Activated T-helper 17 cell treated with anti-CD3 and anti-CD28 coated beads, Interleukin-2, amount 50 U/mL, for 72 hours (primary cell): ENCODE data around the gene IQUB. TPM values are rescaled to one million over a fixed set of nuclear protein-coding genes. Genes with fewer than 3 reads are reported as not detected.
"Not testable (repeated sequence)": the region's sequence is repeated elsewhere in the genome, so short reads cannot be mapped to it uniquely, and the experiment has no call there.

Experiments used
- ATAC-seq: fragments of 150-1000 bp; cut with Tn5 transposase; replicated peaks from 2 replicates; pipeline ENCODE4 v1.10.0; 2021; ENCODE audit warnings: mild to moderate bottlenecking, moderate library complexity
- H3K27ac Mint-ChIP-seq: one replicate; pipeline ENCODE4 v1.8.0; 2022; ENCODE audit warnings: mixed read lengths
- H3K27me3 Mint-ChIP-seq: one replicate; pipeline ENCODE4 v1.8.0; 2022; ENCODE audit warnings: mixed read lengths
- H3K36me3 Mint-ChIP-seq: one replicate; pipeline ENCODE4 v1.8.0; 2022; ENCODE audit warnings: low read depth, mild to moderate bottlenecking, mixed read lengths
- H3K4me1 Mint-ChIP-seq: one replicate; pipeline ENCODE4 v1.8.0; 2022; ENCODE audit warnings: mixed read lengths
- H3K4me3 Mint-ChIP-seq: one replicate; pipeline ENCODE4 v1.8.0; 2022; ENCODE audit warnings: mild to moderate bottlenecking, mixed read lengths
- H3K9me3 Mint-ChIP-seq: one replicate; pipeline ENCODE4 v1.8.0; 2022; ENCODE audit warnings: mixed read lengths
- total RNA-seq, 2 donors: library from RNA; stranded (reverse); gene quantifications; one replicate each; pipeline ENCODE4 v1.2.3, GENCODE V29; 2022

Gene IQUB
- total RNA-seq, 2 donors from 2014 or later, result 0.16 TPM; not detected in 1

GRCh38 chr7:123532788-123533552 is 1.4 kb downstream of the IQUB start:
- not testable (repeated sequence) for H3K9me3 Mint-ChIP-seq
- H3K4me3 Mint-ChIP-seq, result peak overlapping the region; percentile 90

GRCh38 chr7:123532343-123532742 is 2.1 kb downstream of the IQUB start:
- Mint-ChIP-seq H3K27me3 (peaks cover 22% of the 10 kb centered on the region), H3K4me1 (peaks cover 16% of the 10 kb centered on the region), H3K4me3 (peak overlapping the region; percentile 38)
- not testable (repeated sequence) for H3K36me3 Mint-ChIP-seq, H3K27ac Mint-ChIP-seq, ATAC-seq, H3K9me3 Mint-ChIP-seq

More at GRCh38 chr7:123532788-123533552, 1.4 kb downstream of the IQUB start:
- H3K27ac Mint-ChIP-seq, ATAC-seq, H3K36me3 Mint-ChIP-seq: not testable (repeated sequence)
- peaks cover 22% of the 10 kb centered on the region for H3K27me3 Mint-ChIP-seq
- peaks cover 17% of the 10 kb centered on the region for H3K4me1 Mint-ChIP-seq

DNA sequence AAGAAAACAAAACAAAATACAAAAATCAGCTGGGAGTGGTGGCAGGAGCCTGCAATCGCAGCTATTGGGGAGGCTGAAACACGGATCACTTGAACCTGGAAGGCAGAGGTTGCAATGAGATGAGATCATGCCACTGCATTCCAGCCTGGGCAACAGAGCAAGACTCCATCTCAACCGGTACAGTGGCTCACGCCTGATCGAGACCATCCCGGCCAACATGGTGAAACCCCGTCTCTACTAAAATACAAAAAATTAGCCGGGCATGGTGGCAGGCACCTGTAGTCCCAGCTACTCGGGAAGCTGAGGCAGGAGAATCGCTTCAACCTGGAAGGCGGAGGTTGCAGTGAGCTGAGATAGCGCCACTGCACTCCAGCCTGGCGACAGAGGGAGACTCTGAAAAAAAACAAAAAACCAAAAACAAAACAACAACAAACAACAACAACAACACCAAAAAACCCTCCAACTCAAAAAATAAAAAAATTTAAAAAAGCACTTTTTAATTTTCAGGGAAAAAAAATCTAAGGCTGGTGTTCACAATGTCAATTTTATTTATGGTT is 4.3 kb downstream of the IQUB start:
- Mint-ChIP-seq H3K27me3 (peaks cover 22% of the 10 kb centered on the region), H3K4me1 (peaks cover 13% of the 10 kb centered on the region)
- H3K4me3 Mint-ChIP-seq, H3K27ac Mint-ChIP-seq, ATAC-seq, H3K36me3 Mint-ChIP-seq, H3K9me3 Mint-ChIP-seq: not testable (repeated sequence)

DNA sequence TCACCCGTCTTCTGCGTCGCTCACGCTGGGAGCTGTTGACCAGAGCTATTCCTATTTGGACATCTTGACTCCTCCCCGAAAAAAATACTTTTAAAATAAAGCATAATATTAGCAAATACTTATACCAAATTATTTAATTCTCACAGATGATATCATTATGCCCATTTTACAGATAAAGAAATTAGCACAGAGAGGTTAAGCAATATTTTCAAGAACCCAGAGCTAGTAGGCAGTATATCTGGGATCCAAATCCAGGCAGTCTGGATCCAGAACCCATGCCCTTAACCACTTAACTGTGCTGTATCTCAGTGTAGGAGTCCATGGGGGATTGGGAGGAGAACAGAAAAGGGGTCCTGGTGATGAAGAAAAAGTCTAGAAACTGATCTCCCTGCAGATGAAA is 6.1 kb downstream of the IQUB start:
- Mint-ChIP-seq H3K4me3 (no peak overlapping the region), H3K27ac (no peak overlapping the region), H3K9me3 (no peaks in the 10 kb centered on the region), H3K27me3 (peaks cover 14% of the 10 kb centered on the region), H3K36me3 (no peaks in the 10 kb centered on the region), H3K4me1 (peaks cover 4% of the 10 kb centered on the region)
- no peak for ATAC-seq

DNA sequence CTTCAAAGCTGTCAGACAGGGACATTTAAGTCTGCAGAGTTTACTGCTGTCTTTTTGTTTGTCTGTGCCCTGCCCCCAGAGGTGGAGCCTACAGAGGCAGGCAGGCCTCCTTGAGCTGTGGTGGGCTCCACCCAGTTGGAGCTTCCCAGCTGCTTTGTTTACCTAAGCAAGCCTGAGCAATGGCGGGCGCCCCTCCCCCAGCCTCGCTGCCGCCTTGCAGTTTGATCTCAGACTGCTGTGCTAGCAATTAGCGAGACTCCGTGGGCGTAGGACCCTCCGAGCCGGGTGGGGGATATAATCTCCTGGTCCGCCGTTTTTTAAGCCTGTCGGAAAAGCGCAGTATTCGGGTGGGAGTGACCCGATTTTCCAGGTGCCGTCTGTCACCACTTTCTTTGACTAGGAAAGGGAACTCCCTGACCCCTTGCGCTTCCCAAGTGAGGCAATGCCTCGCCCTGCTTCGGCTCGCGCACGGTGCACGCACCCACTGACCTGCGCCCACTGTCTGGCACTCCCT is 6.6 kb downstream of the IQUB start:
- H3K27ac Mint-ChIP-seq, H3K36me3 Mint-ChIP-seq, H3K4me3 Mint-ChIP-seq, H3K4me1 Mint-ChIP-seq, H3K9me3 Mint-ChIP-seq, ATAC-seq: not testable (repeated sequence)
- H3K27me3 Mint-ChIP-seq, result peaks cover 12% of the 10 kb centered on the region

- not testable (repeated sequence) for H3K27ac Mint-ChIP-seq, H3K27me3 Mint-ChIP-seq, H3K4me3 Mint-ChIP-seq, ATAC-seq, H3K36me3 Mint-ChIP-seq, H3K4me1 Mint-ChIP-seq, H3K9me3 Mint-ChIP-seq
Measured at GRCh38 chr7:123526533-123526932, 7.9 kb downstream of the IQUB start.

- no peak for ATAC-seq
- no peaks in the 10 kb centered on the region for H3K36me3 Mint-ChIP-seq
- H3K27me3 Mint-ChIP-seq, result no peaks in the 10 kb centered on the region
- no peak overlapping the region for H3K4me3 Mint-ChIP-seq
- H3K4me1 Mint-ChIP-seq, result no peaks in the 10 kb centered on the region
- H3K9me3 Mint-ChIP-seq, result no peaks in the 10 kb centered on the region
- no peak overlapping the region for H3K27ac Mint-ChIP-seq
Measured at GRCh38 chr7:123522066-123522465, 12.3 kb downstream of the IQUB start.

GRCh38 chr7:123505221-123505620 is 29.2 kb downstream of the IQUB start:
- Mint-ChIP-seq H3K4me1 (no peaks in the 10 kb centered on the region), H3K27me3 (peaks cover 14% of the 10 kb centered on the region), H3K36me3 (no peaks in the 10 kb centered on the region), H3K4me3 (no peak overlapping the region), H3K27ac (no peak overlapping the region), H3K9me3 (no peaks in the 10 kb centered on the region)
- ATAC-seq, result no peak

DNA sequence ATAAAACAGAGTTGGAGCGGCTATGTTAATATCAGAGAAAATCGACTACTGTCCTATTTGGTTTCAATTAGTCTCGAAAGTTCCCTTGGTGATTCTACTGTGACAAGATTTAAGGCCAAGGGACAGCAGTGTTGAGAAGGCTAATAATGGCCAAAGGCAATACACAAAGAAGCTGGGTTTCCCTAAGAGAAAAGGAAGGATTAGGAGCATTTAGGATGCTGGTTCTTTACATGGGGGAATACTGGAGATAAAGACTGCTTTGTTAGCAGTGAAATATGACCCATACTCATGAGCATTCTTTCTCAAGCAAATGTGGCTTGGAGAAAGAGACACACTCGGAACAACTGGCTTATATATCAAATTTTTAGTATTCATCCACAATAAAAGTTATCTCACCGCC is 32.2 kb downstream of the IQUB start:
- H3K27me3 Mint-ChIP-seq, result peaks cover 27% of the 10 kb centered on the region
- H3K36me3 Mint-ChIP-seq, result no peaks in the 10 kb centered on the region
- ATAC-seq, result no peak
- no peaks in the 10 kb centered on the region for H3K9me3 Mint-ChIP-seq
- no peaks in the 10 kb centered on the region for H3K4me1 Mint-ChIP-seq
- no peak overlapping the region for H3K27ac Mint-ChIP-seq
- no peak overlapping the region for H3K4me3 Mint-ChIP-seq

GRCh38 chr7:123500878-123501489 is 33.4 kb downstream of the IQUB start:
- Mint-ChIP-seq H3K4me1 (no peaks in the 10 kb centered on the region), H3K9me3 (no peaks in the 10 kb centered on the region), H3K36me3 (no peaks in the 10 kb centered on the region), H3K4me3 (no peak overlapping the region), H3K27me3 (peaks cover 35% of the 10 kb centered on the region), H3K27ac (no peak overlapping the region)
- ATAC-seq, result no peak

GRCh38 chr7:123499211-123499970 is 35.0 kb downstream of the IQUB start:
- no peak for ATAC-seq
- Mint-ChIP-seq H3K9me3 (no peaks in the 10 kb centered on the region), H3K27me3 (peaks cover 35% of the 10 kb centered on the region), H3K4me1 (no peaks in the 10 kb centered on the region), H3K4me3 (no peak overlapping the region), H3K36me3 (no peaks in the 10 kb centered on the region), H3K27ac (no peak overlapping the region)

GRCh38 chr7:123498601-123499000 is 35.8 kb downstream of the IQUB start:
- ATAC-seq, result no peak
- Mint-ChIP-seq H3K9me3 (no peaks in the 10 kb centered on the region), H3K4me3 (no peak overlapping the region), H3K27me3 (peaks cover 35% of the 10 kb centered on the region), H3K36me3 (no peaks in the 10 kb centered on the region), H3K4me1 (no peaks in the 10 kb centered on the region), H3K27ac (no peak overlapping the region)

GRCh38 chr7:123498031-123498430 is 36.4 kb downstream of the IQUB start:
- Mint-ChIP-seq H3K36me3 (no peaks in the 10 kb centered on the region), H3K4me1 (no peaks in the 10 kb centered on the region), H3K4me3 (no peak overlapping the region), H3K27ac (no peak overlapping the region), H3K27me3 (peaks cover 34% of the 10 kb centered on the region), H3K9me3 (no peaks in the 10 kb centered on the region)
- ATAC-seq, result no peak

- peaks cover 21% of the 10 kb centered on the region for H3K27me3 Mint-ChIP-seq
- peak; percentile 37 for ATAC-seq
- no peaks in the 10 kb centered on the region for H3K4me1 Mint-ChIP-seq
- no peak overlapping the region for H3K4me3 Mint-ChIP-seq
- H3K36me3 Mint-ChIP-seq, result no peaks in the 10 kb centered on the region
- H3K9me3 Mint-ChIP-seq, result no peaks in the 10 kb centered on the region
- H3K27ac Mint-ChIP-seq, result no peak overlapping the region
Measured at GRCh38 chr7:123494193-123494796, 40.1 kb downstream of the IQUB start.
